GM20431 (cell line): ENCODE data around the gene NMRK2.
"Not testable (repeated sequence)": the region's sequence is repeated elsewhere in the genome, so short reads cannot be mapped to it uniquely, and the experiment has no call there.

Source experiments
- in situ Hi-C: fragments of 300-500 bp; cut with MseI, MboI; formaldehyde crosslinking; loops from one replicate; pipeline ENCODE4 v1.15.0; 2020; ENCODE audit warnings: low sequenced_read_pairs; ENCODE audit not compliant: unreplicated experiment

Gene NMRK2

DNA sequence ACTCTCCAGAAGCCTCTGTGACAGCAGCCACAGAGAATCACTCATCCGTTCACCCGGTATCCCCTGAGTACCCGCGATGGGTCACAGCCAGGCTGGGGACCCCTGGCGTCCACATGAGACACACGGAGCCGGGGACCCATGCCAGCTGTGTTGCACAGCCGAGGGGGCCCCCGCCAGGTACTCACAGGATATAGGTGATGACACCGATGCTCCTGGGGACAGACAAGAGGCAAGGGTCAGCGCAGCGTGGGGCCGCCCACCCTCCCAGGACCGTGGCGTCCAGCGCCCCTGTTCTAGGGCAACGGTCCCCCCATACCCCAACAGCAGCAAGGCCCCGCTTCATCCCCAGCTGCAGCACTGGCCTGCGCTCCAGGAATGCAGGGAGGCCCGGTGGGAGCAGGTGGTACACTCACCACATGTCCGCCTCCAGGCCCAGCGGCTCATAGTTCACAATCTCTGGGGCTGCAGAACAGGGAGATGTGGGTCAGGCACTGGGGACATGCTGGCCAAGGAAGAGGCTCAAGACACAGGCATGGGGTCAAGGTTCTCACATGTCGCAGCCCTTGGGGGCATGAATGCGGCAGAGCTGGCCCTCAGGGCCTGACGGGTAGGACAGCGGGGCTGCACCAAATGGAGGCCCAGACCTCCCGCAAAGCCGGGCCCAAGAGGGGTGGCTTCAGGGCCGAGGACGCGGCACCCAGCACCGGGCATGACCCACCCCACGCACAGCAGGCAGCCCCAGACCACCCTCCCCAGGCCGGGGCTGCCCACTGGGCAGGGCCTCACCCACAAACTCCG, 30.8 kb downstream of the NMRK2 start:
- in situ Hi-C loops, result no loop called here

DNA sequence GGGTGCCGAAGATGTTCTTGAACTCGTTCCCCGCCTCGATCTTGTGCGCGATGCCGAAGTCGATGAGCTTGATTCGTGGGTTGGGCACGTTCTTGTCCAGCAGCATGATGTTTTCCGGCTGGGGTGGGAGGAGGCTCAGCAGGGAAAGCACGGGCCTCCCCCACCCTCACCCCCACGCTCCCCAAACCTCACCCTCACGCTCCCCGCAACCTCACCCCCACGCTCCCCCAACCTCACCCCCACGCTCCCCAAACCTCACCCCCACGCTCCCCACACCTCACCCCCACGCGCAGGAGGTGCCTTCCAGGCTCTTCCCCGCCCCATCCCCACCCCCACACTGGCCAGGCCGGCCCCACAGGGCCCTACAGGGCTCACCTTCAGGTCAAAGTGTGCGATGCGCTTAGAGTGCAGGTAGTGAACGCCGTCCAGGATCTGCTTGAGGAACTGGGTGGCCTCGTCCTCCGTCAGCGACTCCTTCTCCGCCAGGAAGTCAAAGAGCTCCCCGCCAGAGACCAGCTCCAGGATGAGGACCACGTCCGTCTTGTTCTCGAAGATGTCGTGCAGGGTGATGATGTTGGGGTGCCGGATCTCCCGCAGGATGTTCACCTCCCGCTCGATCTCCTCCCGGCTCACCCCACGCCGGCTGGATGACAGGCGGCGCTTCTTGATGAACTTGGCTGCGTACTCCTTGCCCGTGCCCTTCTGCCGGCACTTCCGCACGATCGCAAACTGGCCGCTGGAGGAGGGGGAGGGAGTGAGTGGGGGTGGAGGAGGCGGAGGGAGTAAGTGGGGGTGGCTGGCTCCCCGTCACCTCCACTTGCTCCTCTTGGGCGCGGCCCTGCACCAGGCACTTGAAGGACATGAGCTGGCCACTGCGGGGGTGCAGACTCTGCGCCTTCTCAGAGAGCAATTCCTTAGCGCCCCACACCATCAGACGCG, 31.7 kb downstream of the NMRK2 start:
- in situ Hi-C loops, result no loop called here

DNA sequence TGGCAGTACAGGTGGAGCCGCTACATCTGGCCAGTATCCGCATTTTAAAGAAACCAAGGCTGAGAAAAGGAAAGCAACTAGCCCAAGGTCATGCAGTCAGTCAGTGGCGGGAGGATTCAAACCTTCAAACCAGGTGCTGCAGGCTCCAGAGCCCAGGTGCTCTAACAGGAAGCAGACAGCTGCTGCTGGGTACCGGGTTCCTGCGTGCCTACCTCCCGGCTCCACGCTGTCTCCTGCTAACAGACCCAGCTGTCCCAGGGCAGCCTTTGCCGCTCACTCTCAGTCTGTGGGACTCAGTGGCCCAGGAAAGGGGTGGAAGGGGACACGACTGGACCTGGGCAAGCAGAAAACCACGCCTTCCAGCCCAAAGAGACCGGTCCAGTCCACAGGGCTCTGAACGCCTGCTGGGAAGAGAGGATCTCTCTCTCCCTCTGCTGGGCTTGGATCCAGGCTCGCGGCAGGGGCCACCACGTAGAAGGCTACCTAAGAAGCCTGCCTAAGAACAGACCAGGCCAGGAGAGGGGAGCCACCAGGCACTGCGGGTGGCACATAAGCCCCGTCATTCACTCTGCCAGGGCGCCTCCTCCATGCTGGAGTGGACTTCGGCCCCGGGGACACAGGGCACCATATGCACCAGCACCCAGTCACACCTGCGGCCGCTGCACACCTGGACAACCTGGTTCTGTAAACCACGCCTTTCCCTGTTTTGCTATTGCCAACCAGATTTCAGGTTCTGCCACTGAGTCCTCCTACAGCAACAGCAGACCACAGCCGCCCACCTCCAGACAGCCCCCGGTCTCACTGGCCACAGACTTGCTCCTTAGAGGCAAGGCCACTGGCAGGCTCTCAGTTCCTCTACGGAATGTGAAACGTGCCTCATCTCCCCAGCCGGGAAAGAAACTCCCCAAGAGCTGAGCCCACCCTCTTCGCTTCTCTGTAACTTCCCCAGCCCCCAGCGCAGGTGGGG, 33.5 kb downstream of the NMRK2 start:
- in situ Hi-C loops, result no loop called here

DNA sequence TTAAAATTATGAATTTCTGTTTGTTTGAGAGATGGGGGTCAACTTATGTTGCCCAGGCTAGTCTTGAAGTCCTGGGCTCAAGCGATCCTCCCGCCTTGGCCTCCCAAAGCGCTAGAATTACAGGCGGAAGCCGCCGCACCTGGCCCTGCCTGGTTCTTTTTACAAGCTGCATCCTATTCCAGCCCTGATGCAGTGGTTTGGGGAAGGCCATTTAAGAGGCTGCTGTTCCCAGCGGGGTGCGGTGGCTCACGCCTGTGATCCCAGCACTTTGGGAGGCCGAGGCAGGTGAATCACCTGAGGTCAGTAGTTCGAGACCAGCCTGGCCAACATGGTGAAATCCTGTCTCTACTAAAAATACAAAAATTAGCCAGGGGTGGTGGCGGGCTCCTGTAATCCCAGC, 35.1 kb downstream of the NMRK2 start:
- in situ Hi-C loops, result not testable (repeated sequence)

DNA sequence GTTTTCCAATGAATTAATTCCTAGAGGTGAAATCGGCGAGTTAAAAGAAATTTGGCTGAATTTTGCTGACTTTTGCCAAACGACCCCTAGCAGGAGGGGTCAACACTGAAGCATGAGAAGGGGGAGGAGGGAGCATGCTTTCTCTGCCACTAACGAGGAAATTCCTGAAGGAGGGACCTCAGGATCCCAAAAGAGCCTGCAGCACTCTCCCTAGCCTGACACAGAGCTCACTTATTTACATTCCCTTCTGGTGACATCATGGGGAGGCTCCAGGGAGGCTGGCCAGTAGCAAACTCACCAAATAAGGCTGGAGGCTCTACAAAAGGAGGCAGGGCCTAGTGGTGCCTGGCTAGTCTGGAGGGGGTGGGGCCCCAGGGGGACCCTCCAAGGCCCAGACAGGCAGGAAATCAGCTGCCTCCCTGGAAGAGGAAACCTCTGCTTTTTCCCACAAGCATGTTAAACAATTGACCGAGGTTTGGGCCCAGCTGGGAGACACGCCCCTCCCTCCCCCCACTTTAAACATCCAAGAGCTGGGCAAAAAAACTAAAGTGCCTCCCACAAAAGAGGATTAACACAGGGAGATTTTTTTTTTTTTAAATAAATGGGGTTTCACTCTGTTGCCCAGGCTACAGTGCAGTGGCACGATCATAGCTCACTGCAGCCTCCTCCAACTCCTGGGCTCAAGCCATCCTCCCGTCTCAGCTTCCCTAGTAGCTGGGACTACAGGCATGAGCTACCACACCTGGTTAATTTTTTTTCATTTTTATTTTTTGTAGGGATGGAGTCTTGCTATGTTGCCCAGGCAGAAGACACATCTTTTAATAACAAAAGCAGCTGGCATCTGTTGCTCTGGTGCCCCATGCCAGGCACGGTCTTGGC, 35.9 kb downstream of the NMRK2 start:
- in situ Hi-C loops, result no loop called here

DNA sequence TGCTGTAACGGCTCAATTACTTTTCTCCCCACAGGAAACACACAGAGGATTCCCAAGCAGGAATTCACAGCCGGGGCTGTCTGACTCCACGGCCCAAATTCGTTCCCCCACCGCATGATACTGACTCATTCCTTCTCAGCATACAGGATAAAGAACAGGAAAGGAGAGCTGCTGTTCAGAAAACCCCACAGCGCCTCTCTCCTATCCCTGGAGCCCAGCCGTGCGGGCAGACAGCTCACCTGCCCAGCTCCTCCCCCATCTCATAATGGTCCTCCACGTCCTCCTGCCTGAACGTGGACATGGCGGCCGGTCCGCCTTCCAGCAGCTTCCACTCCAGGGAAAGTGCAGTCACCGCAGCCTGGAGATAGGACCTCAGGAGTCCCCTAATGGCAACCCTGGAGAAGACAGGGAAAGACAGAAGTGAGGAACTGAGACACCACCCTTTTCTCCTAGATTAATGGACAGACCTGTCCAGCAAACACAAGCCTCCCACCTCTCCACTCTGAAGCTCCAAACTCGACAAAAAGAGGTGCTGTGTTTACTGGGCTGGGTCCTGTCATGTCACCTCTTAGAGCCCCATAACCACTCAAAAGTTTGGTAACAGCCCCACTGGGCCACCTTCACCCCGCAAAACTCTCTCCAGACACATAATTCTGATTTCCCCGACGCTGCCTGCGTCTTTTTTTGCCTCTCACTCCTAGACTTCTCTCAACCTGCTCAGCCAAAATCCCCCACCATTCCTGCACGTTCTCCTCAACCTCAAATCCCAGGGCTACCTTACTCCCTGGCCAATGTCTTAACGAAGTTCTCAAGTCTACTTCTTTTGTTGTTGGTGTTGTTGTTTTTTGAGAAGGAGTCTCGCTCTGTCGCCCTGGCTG, 36.8 kb downstream of the NMRK2 start:
- in situ Hi-C loops, result no loop called here

DNA sequence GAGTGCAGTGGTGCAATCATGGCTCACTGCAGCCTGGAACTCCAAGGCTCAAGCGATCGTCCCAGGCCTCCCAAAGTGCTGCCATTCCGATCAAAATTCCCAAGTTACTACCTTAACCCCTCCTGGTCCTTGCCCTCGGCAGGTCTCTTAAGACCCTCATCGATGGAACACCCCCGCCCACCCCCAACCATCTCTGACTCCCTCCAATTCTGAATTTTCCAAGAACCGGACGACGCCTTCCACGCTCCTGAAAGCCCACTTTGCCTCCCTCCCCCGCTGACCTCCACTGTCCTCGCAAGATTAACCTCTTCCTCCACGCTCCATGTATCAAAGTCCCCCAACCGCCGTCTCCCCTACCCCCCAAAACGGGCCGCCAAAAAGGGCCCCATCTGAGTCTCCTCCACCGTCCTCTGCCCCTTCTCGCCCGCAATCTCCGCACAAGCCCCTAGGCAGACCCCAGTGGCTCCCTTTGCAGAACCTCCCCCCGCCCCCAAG, 37.5 kb downstream of the NMRK2 start:
- in situ Hi-C loops, result no loop called here

DNA sequence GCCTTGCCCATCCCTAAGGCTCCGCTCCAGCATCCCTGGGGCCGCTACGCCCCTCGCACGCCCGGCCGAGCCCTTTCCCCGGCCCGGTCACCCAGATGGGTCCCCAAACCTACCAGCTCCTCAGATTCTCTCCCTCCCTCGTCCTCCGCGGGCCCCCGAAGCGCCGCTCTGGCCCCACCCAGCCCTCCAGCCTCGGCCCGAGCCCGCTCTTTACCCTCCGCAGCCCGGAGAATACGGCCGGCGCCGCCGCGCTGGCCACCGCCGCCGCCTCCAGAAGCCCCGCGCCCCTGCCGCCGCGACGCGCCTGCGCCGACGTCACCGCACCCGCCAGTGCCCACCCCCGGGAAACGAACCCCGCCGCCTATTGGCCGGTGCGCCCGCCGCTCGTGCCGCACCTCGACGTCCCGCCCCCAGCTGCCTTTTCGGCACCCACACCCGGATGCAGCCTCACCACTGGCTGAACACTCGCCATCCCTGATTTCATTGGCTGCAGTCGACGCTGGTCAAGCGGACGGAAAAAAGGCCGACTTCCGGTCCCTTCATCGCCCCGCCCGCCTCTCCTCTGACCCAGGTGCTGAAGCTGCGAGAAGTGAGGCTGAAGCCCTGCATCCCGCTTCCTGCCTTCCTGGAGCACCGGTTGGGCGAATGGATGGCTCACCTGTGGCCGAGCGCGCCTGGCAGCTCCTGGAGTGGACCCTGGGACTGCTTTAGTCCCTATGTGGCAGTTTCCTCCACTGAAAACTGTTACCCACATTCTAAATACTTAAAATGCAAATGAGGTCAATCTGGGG, 38.1 kb downstream of the NMRK2 start, which contains the start of gene DAPK3:
TSS of gene DAPK3 (minus strand) at position 292 of the 791 bp plus-strand sequence. CDS start 1,364 bp downstream, outside the sequence.
- in situ Hi-C loops, result no loop called here

DNA sequence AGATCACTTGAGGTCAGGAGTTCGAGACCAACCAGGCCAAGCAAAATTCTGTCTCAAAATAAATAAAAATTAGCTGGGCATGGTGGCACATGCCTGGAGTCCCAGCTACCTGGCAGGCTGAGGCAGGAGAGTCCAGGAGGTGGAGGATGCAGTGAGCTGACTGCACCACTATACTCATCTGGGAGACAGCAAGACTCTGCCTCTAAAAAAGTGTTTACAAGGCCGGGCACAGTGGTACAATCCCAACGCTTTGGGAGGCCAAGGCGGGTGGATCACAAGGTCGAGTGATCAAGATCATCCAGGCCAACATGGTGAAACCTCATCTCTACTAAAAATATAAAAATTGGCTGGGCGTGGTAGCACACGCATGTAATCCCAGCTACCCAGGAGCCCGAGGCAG, 42.3 kb downstream of the NMRK2 start:
- in situ Hi-C loops, result no loop called here

DNA sequence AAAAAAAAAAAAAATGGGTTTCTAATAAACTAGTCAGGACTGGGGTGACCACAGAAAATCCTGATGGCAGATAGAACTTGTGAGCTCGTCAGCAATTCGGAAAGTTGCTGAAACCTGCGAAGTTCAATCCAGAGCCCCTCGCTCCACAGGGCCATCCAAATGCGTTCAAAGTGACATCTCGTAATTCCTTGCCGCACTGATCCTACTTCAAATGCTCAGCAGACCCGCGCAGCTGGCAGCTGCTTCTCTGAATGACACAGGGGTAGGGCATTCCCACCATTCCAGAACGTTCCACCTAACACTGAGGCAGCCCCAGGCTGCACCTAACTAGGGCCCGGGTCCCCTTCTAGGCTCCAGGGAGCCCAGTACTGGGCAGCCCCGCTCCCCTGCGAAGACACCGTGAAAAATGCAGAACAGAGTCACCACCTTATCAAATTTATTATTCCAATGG, 42.8 kb downstream of the NMRK2 start:
- in situ Hi-C loops, result no loop called here

DNA sequence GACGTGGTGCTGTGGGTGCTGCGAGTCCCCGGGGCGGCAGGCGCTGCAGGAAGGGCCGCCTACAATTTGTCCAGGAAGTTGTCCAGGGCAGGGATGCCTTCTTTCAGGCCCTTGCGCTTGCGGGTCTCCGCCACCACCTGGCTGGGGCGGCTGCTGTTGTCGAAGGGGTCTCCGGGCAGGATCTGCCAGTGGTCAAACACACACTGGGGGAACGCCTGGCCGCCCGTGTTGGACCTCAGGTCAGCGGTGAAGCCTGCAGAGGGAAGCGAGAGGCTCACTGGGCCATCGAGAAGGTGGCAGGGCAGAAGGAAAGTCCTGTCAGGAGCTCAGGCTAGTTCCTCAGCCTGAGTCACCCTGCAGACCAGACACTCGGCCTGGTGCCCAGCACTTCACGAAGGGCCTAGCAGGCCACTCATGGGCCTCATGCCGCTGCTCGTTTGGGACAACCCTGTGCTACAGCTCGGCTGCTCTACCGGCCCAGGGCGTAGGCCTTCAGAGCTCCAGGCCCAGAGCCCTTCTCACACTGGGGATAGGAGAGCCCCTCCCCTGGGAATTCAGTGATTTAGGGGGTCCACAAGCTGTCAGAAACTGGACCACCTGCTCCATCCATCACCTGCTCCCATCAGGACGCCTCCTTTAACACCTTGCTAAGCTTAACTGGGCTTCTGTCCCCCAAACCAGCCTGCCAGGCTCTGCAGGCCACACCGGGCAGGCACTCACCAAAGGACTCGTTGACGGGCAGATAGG, 43.8 kb downstream of the NMRK2 start:
- in situ Hi-C loops, result no loop called here

DNA sequence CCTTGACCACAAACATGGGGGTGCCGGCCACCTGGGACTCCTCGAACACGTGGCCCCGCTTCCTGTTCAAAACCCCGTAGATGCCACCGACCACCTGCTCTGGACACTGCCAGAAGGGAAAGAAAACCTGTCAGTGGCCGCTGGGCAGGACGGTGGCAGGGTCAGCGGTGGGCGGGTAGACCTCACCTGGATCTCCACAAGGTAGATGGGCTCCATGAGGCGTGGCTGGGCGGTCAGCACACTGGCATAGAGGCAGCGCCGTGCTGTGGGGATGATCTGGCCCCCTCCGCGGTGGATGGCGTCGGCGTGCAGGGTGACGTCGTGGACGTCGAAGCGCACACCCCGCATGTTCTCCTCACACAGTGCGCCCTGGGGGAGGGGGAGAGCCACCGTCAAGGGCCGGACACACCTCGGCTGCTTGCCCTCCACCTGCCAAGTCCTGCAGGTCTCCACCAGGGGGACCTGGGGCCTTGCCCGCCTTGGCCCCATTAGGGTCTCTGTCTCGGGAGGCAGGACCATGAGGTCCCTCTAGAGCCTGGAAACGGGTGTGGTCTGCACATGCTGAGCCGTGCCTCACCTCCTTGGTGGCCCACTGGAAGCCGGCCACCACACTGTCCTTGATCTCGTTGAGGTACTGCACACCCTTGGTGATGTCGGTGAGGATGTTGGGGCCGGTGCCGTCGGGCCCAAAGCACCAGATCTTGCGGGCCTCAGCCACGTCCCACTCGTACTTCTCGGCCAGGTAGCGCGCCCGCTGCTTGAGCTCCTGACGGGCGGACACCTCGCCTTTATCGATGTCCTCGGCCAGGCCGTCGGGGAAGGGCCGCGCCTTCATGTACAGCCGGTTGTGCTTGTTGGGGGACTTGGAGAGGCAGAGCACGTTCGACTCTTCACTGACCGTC, 44.6 kb downstream of the NMRK2 start:
- in situ Hi-C loops, result no loop called here

DNA sequence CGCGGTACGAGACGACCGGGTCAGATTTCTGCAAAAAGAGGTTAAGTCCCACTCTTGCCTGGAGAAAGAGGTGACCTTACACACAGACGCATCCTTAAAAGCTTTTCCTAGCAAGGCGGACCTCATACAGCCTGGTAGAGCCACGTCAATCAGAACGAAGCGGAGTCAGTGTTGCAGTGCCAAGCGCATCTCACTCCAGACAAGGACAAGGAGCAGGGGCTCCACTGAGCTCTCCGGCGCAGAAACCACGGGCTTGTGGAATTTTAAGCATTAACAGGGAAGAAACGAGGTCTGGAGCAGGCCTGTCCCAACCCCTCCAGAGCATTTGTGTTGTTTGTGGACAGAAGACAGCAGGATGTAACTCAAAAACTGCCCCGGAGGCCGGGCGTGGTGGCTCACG, 45.3 kb downstream of the NMRK2 start:
- in situ Hi-C loops, result no loop called here

DNA sequence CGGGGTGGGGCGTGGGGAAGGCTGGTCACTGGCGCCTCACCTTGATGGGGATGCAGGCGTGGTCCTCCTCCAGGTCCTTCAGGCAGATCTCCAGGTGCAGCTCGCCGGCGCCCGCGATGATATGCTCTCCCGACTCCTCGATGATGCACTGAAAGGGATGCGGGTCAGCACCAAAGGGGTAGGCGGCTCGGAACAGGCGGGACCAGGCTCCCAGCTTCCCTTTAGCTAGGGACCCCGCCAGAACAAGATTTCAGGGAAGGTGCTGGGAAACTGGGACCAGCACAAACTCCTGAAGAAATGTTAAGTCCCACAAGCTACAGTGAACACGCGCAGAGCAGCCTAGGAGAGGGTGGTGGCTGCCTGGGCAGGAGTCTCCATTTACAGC, 46.4 kb downstream of the NMRK2 start:
- in situ Hi-C loops, result no loop called here

DNA sequence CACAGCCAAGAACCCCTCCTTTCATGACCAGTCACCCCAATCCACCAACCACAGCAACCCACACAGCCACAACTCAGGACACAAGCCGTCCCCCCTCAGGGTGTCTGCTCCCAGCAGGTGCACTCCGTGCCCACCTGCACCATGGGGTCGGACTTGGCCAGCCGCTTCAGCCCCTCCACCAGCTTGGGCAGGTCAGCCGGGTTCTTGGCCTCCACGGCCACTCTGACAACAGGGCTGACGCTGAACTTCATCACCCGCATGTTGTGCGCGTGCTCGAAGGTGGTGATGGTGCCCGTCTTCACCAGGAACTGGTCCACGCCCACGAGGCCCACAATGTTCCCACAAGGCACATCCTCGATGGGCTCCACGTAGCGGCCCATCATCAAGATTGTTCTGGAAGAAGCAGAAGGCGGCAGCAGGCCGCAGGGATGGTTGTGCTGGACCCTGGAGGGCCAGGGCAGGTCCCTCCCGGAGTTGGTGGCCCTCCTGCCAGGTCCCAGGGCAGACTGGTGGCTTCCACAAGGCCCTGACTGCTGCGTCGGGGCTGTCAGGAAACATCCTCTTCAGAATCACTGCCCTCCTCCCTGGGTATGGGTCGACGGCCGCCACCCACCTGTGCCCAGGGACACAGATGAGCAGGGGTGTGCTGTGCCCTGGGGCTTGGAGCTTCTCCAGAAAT, 46.9 kb downstream of the NMRK2 start:
- in situ Hi-C loops, result no loop called here
